ENCODE data around the gene HPX.

Gene HPX

DNA sequence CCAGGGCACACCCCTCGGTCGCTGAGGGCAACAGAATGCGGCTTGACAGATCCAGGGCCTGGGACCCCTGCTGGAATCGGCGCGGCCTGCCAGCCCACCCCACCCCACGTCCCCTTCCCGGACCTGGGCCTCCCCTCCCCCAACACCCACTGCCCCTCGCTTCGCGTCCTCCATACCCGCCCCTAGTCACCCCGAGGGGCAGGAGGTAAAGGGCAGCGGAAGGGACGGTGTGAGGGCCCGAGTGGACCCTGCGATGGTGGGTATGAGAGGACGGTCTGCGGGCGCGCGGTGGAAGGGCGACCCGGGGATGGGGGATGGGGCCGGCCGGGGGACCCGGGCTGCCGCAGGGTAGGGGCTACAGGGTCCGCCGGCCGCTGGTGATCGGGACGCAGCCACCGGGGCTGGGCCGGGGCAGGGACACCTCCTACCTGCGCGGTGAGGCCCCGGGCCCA, 22.2 kb downstream of the HPX start:
- DNase-seq (ENCODE audit: low spot score) = peak; percentile 35

DNA sequence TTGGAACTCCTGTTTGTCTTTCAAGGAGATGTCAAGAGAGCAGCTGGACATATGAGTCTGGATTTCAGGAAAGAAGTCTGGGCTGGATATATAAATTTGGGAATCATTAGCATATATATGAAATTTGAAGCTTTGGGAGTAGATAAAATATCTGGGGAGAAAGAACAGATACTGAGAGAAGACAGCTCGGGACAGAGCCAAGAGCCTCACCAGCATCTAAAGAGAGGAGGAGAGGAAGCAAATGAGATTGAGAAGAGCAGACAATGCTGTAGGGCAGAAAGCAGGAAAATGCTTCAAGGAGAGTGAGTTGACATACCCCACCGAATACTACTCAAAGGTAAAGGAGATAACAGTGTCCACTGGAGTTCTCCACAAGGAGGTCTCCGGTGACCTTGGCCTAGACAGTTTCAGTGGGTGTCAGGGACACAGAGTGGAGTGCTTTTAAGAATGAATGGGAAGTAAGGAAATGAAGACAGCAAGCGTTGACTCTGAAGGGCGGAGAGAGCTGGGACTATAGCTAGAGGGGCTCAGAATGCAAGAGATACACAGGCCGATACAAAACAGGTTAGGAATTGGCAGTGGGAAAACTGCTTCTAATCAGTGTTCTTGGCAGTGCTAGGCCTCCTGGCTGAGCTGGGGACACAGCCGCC, 22.8 kb downstream of the HPX start:
- no peak for DNase-seq (ENCODE audit: low spot score)

DNA sequence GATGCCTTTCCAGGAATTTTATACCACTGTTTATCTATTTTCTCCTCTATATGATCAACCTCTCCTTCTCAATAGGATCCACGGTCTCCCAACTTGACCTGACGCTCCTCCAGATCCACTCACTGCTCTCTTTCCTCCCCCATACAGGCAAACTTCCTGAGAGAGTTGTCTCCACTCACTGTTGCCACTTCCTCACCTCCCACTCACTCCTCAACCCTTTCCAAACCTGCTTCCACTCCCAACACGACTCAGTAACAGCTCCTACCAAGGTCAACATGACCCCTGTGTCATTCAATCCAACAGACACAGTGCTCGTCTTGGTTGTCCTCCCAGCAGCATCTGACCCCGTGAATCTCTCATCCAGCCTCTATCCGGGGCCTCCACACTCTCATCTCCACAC, 25.0 kb downstream of the HPX start:
- no peak for DNase-seq (ENCODE audit: low spot score)

DNA sequence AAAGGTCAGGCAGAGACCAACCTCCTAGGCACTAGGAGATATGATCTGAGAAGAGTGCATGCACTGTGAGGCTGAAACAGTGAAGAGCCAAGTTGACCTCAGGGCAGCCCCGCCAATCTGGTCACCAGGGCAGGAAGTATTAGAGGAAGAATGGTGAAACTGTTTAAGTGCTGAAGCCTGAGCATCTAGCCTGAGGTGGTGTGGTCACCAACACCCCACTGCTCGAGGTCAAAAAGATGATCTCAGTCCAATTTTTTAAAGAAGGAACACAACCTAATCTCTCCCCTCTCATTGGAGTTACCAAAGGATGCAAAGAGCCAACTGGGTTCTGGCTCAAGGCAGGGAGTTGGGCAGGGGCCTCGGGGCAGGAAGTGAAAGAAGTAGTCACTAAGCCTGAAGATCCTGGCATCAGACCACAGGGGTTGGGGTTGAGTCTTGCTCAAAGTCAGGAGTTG, 25.9 kb downstream of the HPX start:
- DNase-seq (ENCODE audit: low spot score) = no peak

DNA sequence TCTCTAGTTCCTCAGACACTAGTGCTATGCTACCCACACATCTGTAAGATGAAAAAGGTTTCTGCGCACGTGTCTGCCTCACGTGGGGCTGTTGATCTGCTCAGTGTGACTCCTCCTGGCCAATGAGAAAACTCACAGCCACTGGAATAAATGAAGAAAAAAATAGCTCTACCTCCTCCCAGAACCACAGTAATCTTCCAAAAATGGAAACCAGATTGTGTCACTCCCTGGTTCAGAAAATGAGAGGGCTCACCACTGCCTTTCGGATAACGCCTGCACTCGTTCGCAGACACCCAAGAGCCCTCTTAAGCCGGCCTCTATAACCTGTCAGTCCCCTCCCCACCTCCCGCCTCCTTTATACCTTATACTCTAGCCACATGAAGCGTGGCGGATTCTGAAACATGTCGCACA, 27.0 kb downstream of the HPX start:
- no peak for DNase-seq (ENCODE audit: low spot score)

DNA sequence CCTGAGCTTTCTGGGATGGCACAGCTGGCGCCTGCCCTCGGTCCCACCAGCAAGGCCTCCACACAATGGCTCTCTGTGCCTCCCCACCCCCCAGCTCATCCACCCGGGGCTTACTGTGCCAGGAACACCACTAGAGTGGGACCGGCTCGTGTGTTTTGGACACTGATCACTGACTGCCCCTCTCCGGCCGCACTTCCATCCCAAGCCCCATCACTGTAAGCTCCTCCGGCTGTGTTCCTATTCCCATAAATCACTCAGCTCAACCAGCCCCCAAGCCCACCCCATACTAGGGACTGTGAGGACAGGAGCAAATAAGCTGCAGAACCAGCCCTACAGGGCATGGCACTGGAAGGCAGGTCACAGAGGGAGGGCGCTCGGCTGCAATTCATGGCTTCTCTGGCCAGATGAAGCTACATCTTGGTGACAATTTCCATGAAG, 29.2 kb downstream of the HPX start:
- DNase-seq (ENCODE audit: low spot score) = no peak

DNA sequence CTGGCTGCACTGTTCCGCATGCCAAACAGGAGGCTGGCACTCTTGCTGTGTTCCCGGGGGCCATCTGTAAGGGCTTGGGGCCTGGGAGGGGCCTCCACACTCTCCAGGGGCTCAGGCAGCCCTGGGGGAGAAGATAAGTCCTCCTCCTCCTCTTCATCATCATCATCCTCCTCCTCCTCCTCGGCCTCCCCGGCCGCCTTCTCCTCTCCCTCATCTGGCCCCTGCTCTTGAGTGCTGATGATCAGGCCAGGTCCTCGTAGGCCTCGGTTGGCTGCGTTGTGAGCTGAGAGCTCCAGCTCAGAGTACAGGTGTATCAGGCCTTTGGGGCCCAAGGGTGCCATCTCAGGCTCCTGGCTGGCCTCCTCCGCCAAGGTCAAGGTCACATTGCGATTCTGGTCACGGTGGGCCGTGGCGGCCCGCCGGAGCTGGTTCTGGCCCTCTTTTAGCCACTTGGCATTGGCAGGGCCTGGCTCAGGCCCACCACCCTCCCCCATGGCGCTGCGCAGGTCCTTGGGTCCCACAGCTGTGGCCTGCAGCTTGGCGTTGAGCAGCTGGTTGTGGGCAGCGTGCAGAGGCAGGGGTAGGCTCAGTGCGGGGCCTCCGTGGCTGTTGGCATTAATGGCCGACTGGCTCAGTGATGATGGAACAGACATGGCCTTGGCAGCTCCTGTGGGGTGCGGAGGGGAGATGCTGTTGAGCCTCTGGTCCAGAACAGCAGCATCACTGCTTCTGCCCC, 29.9 kb downstream of the HPX start:
- DNase-seq (ENCODE audit: low spot score) = no peak

DNA sequence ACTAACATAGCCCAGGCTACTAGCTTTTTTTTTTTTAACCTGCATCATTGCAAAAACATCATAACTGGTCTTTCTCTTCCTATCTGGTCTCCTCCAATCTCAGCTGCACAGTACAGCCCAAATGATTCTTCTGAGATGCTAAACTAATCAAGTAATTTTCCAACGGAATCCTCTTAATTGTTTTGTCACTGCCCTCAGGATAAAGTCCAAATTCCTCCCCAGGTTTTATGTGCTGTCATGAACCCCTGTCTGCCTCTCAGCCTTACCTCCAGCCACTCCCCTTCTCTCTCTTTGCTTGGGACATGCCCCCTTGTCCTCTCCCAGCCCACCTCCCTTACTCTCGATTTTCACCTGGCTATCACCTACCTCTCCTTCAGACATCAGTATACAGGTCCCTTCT, 34.4 kb downstream of the HPX start:
- DNase-seq (ENCODE audit: low spot score) = no peak

DNA sequence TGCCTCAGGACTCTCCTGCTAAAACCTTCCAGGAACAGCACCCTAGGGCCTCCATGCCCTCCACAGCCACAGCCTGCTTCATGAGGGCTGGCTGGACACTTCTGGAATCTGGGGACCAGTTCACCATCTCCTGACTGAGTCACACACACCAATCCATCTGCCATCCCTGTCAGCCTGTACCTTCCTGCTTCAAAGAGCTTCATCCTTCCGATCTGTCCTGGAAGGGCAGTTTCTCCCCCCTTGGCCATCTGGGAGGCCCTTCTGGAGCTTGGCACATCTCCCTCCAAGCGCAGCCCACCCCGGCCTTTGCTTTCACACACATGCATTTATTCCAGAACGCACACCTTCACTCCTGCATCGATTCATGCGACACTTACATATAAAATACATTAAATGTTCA, 34.9 kb downstream of the HPX start:
- DNase-seq (ENCODE audit: low spot score) = no peak

DNA sequence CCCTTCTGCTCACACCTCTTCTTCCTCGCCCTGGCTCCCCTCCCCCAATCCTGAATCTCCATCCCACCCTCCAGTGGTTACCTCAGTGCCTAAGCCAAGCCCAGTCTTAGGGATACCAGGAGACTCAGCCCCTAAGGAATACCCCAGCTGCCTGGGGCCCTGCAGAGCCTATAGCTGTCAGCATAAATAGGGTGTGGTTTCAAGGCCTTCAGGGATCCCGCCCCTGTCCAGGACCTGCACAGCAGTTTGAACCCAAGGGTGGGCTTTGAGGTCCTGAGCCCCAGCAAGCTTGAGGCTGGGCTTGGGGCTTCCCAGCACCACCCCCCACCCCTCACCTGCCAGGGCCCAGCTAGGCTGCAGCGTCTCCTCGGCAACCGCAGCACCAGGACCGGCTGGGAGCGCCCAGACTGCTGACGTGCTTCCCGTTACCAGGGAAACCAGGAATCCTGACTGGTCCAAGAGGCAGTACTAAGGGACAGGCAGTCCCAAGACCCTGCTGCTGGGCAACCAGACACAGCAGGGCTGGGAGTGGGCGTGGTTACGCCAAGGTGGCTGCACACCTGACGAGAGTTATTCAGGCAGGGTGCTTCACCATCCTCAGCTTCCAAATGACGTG, 35.6 kb downstream of the HPX start:
- DNase-seq (ENCODE audit: low spot score) = peak; percentile 64

DNA sequence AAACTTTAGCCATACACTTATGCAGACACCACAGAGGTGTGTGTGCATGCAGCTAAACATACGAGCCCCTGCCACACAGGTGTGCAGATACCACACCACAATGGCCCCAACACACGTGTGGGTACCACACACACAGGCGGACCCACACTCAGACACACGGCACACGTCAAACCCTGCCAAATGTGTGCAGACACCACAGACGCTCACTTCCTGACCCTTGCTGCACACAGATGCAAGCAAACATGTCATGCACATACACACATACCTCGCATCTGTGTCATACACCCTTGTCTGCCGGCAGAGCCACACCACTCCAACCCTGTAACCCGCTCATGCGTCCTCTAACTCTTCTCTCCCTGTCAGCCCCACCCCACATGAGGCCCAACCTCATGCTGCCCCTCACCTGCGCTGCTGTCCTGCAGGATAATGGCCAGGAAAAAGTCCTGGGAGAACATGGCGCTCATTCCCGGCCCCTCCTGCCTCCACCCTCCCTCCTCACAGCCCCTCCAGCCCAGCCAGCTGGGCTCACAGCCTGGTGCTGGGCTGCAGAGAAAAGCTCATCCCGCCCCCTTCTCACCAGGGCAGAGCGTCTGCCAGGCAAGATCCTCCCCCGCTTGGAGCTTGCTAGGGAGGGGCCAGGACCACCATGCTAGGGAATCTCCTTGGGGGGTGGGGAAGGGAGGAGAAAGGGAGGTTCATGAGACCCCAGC, 36.3 kb downstream of the HPX start:
- no peak for DNase-seq (ENCODE audit: low spot score)

DNA sequence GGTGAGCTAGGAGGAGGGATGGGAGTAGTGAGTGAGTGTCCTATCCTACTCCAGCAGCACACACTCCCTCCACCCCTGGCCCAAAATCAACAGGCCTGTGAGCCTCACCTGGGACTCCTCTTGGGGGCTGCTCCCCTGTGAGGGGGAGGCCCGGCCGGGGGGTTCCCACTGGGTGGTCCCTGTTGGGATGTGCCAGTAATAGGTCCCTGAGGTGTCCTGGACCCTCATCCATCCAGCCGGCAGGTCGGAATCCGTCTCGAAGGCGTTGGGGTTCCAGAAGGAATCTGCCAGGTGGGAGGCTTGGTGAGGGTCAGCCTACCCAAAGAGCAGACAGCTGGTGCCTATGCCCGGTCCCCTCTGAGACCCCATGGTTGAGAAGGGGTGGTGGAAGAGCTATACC, 37.2 kb downstream of the HPX start:
- DNase-seq (ENCODE audit: low spot score) = no peak

DNA sequence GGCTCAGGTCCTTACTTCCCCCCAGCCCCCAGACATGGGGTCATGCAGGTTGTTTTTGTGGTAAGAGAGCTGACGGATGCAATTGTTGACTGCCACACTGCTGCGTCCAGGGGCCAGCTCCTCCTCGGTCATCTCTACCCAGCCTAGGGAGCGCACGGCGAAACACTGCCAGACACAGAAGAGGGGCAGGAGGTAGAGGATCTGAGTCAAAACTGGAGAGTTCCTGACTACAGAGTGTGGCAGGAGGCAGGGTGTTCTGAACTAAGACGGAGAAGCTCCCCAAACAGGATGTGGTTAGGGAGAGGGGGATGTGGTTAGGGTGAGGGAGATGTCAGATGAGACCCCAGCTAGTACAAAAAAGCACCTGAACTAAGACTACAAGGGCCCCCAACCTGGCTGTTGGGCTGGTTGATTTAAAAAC, 38.2 kb downstream of the HPX start:
- DNase-seq (ENCODE audit: low spot score) = no peak

DNA sequence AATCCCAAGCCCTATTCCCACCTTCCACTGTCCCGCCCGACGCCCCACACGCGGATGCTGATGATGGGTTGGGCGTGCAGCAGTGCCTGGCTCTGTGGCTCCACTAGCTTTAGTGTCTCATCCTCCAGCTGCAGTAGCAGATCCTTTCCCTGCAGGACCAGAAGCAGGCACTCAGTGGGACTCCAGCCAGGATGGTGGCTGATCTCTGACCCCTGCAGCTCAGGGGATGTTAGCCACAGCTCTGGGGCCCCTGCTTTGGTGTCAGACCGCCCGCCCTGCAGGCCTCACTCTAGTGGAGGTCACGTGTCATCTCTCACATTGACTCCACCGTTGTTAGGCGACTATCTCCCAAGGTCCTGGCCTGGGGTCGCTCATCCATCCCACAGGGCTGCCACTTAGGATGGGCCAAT, 38.7 kb downstream of the HPX start:
- no peak for DNase-seq (ENCODE audit: low spot score)

DNA sequence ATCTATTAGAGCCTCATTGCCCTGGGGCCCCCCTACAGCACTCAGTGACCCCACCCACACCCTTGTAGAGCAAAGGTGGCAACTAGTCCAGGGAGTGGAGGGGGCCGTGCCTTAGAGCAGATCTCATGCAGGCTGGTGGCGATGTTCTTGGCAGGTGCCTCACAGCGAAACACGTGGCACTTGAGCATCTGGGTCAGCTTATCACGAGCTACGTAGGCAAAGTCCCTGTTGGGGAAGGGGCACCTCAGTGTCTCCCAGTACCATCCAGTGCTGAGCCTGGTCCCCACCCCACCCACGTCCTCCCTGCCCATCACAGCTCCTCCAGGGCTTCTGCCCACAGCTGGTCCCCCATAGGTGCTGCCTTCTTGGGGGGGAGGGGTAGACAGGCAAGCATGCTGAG, 39.3 kb downstream of the HPX start:
- no peak for DNase-seq (ENCODE audit: low spot score)

DNA sequence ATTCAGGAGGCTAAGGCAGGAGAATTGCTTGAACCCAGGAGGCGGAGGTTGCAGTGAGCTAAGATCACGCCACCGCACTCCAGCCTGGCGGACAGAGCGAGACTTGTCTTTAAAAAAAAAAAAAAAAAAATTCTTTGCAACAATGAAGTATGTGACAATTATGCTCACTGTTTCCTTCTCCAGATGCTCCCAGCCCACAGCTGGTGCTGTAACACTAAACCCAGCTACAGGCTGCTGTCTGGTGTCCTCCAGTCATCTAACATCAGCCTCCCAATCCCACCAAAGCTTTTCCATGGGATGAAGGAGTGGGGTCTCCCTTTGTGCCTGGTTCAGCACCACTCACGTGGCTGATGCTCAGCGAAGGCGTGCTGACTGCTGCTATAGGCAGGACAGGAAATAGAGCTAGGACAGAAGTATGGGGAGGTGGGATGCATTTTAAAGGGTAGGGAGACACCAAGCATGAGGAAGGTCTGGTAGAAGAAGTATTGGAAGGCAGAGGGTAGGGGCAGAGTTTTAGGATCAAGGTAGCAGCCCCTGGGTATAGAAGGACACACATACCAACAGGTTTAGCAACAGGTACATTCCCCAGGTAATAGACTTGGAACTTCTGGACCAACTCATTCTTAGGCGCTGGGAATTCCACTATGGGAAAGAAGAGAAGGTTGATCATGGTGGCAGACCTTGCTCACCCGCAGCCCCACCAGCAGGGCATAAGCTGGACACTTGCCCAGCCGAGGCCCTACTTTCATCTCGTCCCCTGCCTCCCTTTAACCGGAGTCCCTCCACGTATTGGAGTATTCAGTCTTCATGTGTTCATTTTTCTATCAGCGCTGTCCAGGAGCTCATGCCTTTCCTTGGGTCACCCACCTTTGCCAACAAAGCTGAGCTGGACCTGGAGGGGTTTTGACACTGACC, 40.1 kb downstream of the HPX start:
- DNase-seq (ENCODE audit: low spot score) = no peak

DNA sequence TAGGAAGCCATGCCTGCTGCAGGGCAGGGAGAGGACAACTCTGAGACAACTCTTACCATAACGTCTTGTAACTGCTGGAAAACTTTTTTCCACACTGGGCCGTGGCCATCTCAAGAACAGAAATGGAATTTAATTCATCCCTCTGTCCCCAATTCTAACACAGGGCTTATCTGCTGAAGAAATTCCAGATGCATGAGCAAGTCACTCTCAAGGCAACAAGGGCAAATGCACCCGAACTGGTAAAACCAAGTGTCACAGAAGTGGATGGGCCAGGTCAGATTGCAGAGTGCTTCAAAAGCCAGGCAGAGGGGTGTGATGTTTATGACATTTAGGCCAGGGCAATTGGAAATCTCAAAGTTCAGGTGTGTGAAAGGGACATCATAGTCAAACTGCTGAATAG, 43.2 kb downstream of the HPX start:
- no peak for DNase-seq (ENCODE audit: low spot score)

DNA sequence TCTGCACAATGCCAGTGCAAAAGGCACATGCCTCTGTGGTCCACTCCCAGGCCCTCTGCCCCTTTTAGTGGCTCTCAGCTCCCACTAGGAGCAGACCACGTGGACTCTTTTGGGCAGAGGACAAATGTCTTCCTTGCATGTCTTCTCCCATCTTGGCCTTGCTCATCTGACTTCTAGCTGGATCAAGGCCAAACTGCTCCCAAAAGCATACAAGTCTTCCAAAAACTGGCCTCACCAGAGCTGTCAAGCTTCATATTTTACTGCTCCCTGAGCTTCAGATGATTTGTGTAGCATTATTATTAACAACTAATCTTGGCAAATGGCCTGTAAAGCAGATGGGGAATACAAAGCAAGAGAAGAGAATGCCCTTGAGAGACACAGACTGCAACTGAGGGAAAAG, 43.6 kb downstream of the HPX start:
- no peak for DNase-seq (ENCODE audit: low spot score)

DNA sequence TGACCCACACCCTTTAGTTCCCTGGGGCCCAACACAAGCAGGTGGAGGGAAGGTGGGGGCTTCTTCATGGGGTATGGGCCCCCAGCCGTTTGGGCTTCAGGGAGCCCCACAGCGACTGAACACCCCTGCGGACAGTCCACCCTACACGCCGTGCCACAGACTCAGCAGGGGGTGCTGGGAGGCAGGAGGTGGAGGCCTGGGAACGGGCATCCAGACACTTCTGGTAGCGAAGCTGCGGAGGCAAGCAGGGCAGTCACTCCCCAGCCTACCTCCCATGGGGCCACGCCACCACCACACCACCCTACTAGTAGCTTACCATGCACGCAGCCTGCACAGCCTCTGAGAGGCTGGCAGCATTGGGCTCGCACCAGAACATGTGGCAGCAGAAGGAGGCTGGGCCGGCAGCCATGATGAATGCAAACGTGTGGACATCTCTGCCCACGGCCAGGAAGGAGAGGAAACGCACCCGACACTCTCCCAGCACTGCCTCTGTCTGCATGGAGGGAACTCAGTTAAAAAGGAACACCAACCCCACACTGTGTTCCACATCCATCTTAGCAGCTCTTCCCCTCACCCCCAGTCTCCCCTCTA, 45.2 kb downstream of the HPX start:
- DNase-seq (ENCODE audit: low spot score) = no peak

DNA sequence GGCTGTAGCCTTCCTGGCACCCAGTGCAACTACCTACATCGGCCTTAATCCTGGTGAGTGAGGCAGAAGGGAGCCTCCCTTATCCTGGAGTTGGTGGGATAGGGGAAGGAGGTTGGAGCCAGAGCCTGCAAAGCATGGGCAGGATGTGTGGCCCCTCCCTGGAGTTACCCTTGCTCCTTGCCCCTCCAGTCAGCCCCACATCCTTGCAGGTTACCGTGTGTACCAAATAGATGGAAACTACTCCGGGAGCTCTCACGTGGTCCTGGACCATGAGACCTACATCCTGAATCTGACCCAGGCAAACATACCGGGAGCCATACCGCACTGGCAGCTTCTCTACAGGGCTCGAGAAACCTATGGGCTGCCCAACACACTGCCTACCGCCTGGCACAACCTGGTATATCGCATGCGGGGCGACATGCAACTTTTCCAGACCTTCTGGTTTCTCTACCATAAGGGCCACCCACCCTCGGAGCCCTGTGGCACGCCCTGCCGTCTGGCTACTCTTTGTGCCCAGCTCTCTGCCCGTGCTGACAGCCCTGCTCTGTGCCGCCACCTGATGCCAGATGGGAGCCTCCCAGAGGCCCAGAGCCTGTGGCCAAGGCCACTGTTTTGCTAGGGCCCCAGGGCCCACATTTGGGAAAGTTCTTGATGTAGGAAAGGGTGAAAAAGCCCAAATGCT, 46.7 kb downstream of the HPX start:
- DNase-seq (ENCODE audit: low spot score) = no peak
